HepG2 (cell line): ENCODE results near the gene KRTCAP3. TPM values are rescaled to one million over a fixed set of nuclear protein-coding genes. Genes with fewer than 3 reads are reported as not detected.
A peak's percentile ranks its signal among the peaks of the same experiment; 100 is the strongest.

Source experiments
- BRCA1 ChIP-seq: sonication (generic); formaldehyde crosslinking; IDR thresholded peaks from 2 replicates; pipeline ENCODE4 v1.4.0; 2020; ENCODE audit warnings: missing genetic modification reagents
- CAMTA2 ChIP-seq: sonication (generic); formaldehyde crosslinking; IDR thresholded peaks from 2 replicates; pipeline ENCODE4 v1.4.0; 2020; ENCODE audit warnings: mild to moderate bottlenecking, missing genetic modification reagents, borderline replicate concordance
- EZH2 ChIP-seq: conservative IDR thresholded peaks from 2 replicates; pipeline ENCODE4 v1.6.1; 2012; ENCODE audit warnings: mild to moderate bottlenecking, low read depth, low read length, moderate library complexity
- IRX3 ChIP-seq: sonication (generic); formaldehyde crosslinking; IDR thresholded peaks from 2 replicates; pipeline ENCODE4 v1.8.1; 2023; ENCODE audit warnings: mild to moderate bottlenecking, low read depth, missing genetic modification reagents, borderline replicate concordance
- KDM5A ChIP-seq: fragments of 200-600 bp; sonication (generic); IDR thresholded peaks from 2 replicates; pipeline ENCODE4 v1.7.0; 2018; ENCODE audit warnings: antibody characterized with exemption, mild to moderate bottlenecking, low read length, borderline replicate concordance
- MNT ChIP-seq: fragments of 450-650 bp; IDR thresholded peaks from 2 replicates; pipeline ENCODE4 v1.6.1; 2016
- MXD1 ChIP-seq: sonication (generic); formaldehyde crosslinking; IDR thresholded peaks from 2 replicates; pipeline ENCODE4 v1.4.0; 2020; ENCODE audit warnings: mild to moderate bottlenecking, missing genetic modification reagents
- NFE2 ChIP-seq: sonication (generic); formaldehyde crosslinking; IDR thresholded peaks from 2 replicates; pipeline ENCODE4 v1.4.0; 2020; ENCODE audit warnings: missing genetic modification reagents
- POGZ ChIP-seq: sonication (generic); formaldehyde crosslinking; IDR thresholded peaks from 2 replicates; pipeline ENCODE4 v1.4.0; 2020; ENCODE audit warnings: mild to moderate bottlenecking, missing genetic modification reagents
- POLR2A ChIP-seq, 2 experiments: IDR thresholded peaks; 2 replicates each; pipeline ENCODE4 v1.6.1; 2011; ENCODE audit warnings: low read depth in 2 of 2, low read length in 2 of 2, mild to moderate bottlenecking in 1 of 2, moderate library complexity in 1 of 2; ENCODE audit not compliant: insufficient read depth in 1 of 2
- STAT6 ChIP-seq: sonication (generic); formaldehyde crosslinking; IDR thresholded peaks from 2 replicates; pipeline ENCODE4 v1.4.0; 2020; ENCODE audit warnings: missing genetic modification reagents, mild to moderate bottlenecking, borderline replicate concordance
- YEATS4 ChIP-seq: sonication (generic); formaldehyde crosslinking; IDR thresholded peaks from 2 replicates; pipeline ENCODE4 v1.4.0; 2020; ENCODE audit warnings: missing genetic modification reagents, borderline replicate concordance
- ZBTB25 ChIP-seq: IDR thresholded peaks from 2 replicates; pipeline ENCODE4 v1.6.1; 2018; ENCODE audit warnings: missing genetic modification reagents
- ZBTB7B ChIP-seq: sonication (generic); formaldehyde crosslinking; IDR thresholded peaks from 2 replicates; pipeline ENCODE4 v1.4.0; 2020; ENCODE audit warnings: missing genetic modification reagents
- ZFP1 ChIP-seq: IDR thresholded peaks from 2 replicates; pipeline ENCODE4 v1.6.1; 2016
- ZNF207 ChIP-seq: fragments of 450-650 bp; IDR thresholded peaks from 2 replicates; pipeline ENCODE4 v1.6.1; 2016; ENCODE audit warnings: antibody characterized with exemption, borderline replicate concordance
- ZNF274 ChIP-seq: sonication (generic); formaldehyde crosslinking; IDR thresholded peaks from 2 replicates; pipeline ENCODE4 v1.5.1; 2020; ENCODE audit warnings: mild to moderate bottlenecking, missing genetic modification reagents
- ZNF292 ChIP-seq: sonication (generic); formaldehyde crosslinking; IDR thresholded peaks from 2 replicates; pipeline ENCODE4 v1.8.1; 2022; ENCODE audit warnings: mild to moderate bottlenecking, low read depth, missing genetic modification reagents, borderline replicate concordance
- ZNF317 ChIP-seq: sonication (generic); formaldehyde crosslinking; IDR thresholded peaks from 2 replicates; pipeline ENCODE4 v1.5.0; 2020; ENCODE audit warnings: mild to moderate bottlenecking, missing genetic modification reagents
- ZNF589 ChIP-seq: sonication (generic); formaldehyde crosslinking; conservative IDR thresholded peaks from 2 replicates; pipeline ENCODE4 v1.8.0; 2022; ENCODE audit warnings: mild to moderate bottlenecking, moderate library complexity, missing genetic modification reagents
- ZNF660 ChIP-seq: sonication (generic); formaldehyde crosslinking; IDR thresholded peaks from 2 replicates; pipeline ENCODE4 v1.5.1; 2020; ENCODE audit warnings: mild to moderate bottlenecking, low read depth, missing genetic modification reagents, borderline replicate concordance
- ZNF768 ChIP-seq: sonication (generic); formaldehyde crosslinking; IDR thresholded peaks from 2 replicates; pipeline ENCODE4 v1.4.0; 2020; ENCODE audit warnings: missing genetic modification reagents
- polyA plus RNA-seq, 8 experiments: library from polyadenylated mRNA; depleted of rRNA in 3 of 8; stranded (reverse) in 7 of 8; unstranded in 1 of 8; fragments of >200 nt; fragmentation: Illumina TruSeq in 4 of 8; extraction: Trizol in 4 of 8; gene quantifications; 2 replicates each; pipeline versions ENCODE4 v1.2.1 to v1.2.3, GENCODE V29; 2011 to 2016; ENCODE audit warnings: low read depth in 4 of 8, missing spikeins in 1 of 8, mixed read lengths in 1 of 8; ENCODE audit not compliant: insufficient read depth in 1 of 8
- total RNA-seq, 5 experiments: library from RNA; depleted of rRNA; stranded (reverse); fragments of >200 nt; fragmentation: Illumina TruSeq; extraction: Trizol; gene quantifications; 2 replicates each; pipeline ENCODE4 v1.2.3, GENCODE V29; 2016; ENCODE audit warnings: low read depth in 1 of 5

Gene KRTCAP3
- total and polyA plus RNA-seq, 2 of the 13 experiments (the other 11 are each of a cell fraction or from before 2014, with no cell fraction given), result 2.1 to 4.5 TPM

- TF ChIP-seq ZNF768 (CRISPR knock-in tag) (no peak), ZBTB25 (CRISPR knock-in tag) (no peak; the same call in 1 of the 2 replicates), YEATS4 (CRISPR knock-in tag) (no peak), ZFP1 (CRISPR knock-in tag) (no peak), ZNF660 (CRISPR knock-in tag) (no peak), KDM5A (no peak), NFE2 (no peak), ZNF292 (CRISPR knock-in tag) (no peak), POLR2A (IDR thresholded peaks at IDR 0.05; ENCODE audit: insufficient read depth in 1 of 2, low read depth in 2 of 2, low read length in 2 of 2) (0 out of 4 replicates have a peak, but pooled peaks of 1 of the 2 experiments have one; percentile 26), BRCA1 (no peak), ZNF274 (CRISPR knock-in tag) (no peak), IRX3 (no peak), MXD1 (CRISPR knock-in tag) (no peak), ZNF207 (no peak), ZBTB7B (peak; percentile 78), POGZ (CRISPR knock-in tag) (no peak), ZNF317 (CRISPR knock-in tag) (no peak), ZNF589 (CRISPR knock-in tag) (no peak), STAT6 (peak; percentile 78; the same call in 1 of the 2 replicates), MNT (no peak), CAMTA2 (CRISPR knock-in tag) (no peak), EZH2 (no peak)
These were observed 34.2 kb upstream of the KRTCAP3 start (continued) for GRCh38 chr2:27407798-27408491.
